Measurements from ENCODE around the gene IQCF6.

DNA sequence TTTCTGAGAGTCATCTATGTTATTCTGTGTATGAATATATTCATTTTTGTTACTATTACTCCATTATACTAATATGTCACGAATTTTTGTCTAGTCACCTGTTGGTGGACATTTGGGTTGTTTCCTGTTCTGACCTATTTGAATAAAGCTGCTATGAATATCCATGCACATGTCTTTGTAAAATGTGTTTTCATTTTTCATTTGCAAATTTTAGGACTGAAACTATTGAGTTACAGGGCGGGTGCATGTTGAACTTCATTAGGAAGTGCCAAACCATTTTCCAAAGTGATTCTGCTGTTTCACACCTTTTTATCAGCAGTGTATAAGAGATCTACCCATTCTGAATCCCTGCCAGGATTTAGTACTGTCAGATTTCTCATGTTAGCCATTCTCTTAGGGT lies 37.7 kb upstream of the IQCF6 start:
- TF ChIP-seq POLR2AphosphoS5 (IDR thresholded peaks at IDR 0.05; ENCODE audit: borderline replicate concordance, low read depth, low read length) (no peak), FOXP2 (optimal IDR thresholded peaks at IDR 0.05; ENCODE audit: control extremely low read depth, extremely low read length, insufficient read depth) (no peak)
